MCF 10A (cell line): ENCODE measurements around the gene MRGPRE. TPM values are rescaled to one million over a fixed set of nuclear protein-coding genes. Genes with fewer than 3 reads are reported as not detected.

ENCODE experiments used
- BruUV-seq: library from RNA; stranded (reverse); fragments of 400-500 nt; replicated peaks from 2 replicates; lab custom pipeline; 2021; lab: Mats Ljungman, UMichigan
- CTCF ChIA-PET: fragments of 300-600 bp; sonication (Branson Sonifier 250); formaldehyde crosslinking; extraction: SDS; loops from one replicate; lab custom pipeline; 2021; ENCODE audit warnings: antibody characterized with exemption, inconsistent platforms; lab: Yijun Ruan, JAX
- POLR2A ChIA-PET: fragments of 300-600, 350-650 bp; sonication (Branson Sonifier 250); formaldehyde crosslinking; extraction: SDS; loops from one replicate; lab custom pipeline; 2020; ENCODE audit warnings: antibody characterized with exemption, inconsistent platforms; lab: Yijun Ruan, JAX
- DNase-seq: peaks from one replicate; pipeline ENCODE4 v3.0.0-alpha.2; 2018; ENCODE audit not compliant: unreplicated experiment
- H3K27ac Mint-ChIP-seq: one replicate; pipeline ENCODE4 v1.8.0; 2022; ENCODE audit warnings: mild to moderate bottlenecking, low read depth, mixed read lengths; ENCODE audit not compliant: unreplicated experiment
- H3K27me3 Mint-ChIP-seq: one replicate; pipeline ENCODE4 v1.8.0; 2022; ENCODE audit warnings: mixed read lengths; ENCODE audit not compliant: insufficient read depth, unreplicated experiment
- H3K36me3 Mint-ChIP-seq: one replicate; pipeline ENCODE4 v1.8.0; 2022; ENCODE audit warnings: mild to moderate bottlenecking, moderate library complexity, mixed read lengths; ENCODE audit not compliant: insufficient read depth, unreplicated experiment
- H3K4me1 Mint-ChIP-seq: one replicate; pipeline ENCODE4 v1.8.0; 2022; ENCODE audit warnings: mixed read lengths; ENCODE audit not compliant: insufficient read depth, unreplicated experiment
- H3K4me3 Mint-ChIP-seq: one replicate; pipeline ENCODE4 v1.8.0; 2022; ENCODE audit warnings: mild to moderate bottlenecking, moderate library complexity, mixed read lengths; ENCODE audit not compliant: unreplicated experiment
- H3K9me3 Mint-ChIP-seq: one replicate; pipeline ENCODE4 v1.8.0; 2022; ENCODE audit warnings: mixed read lengths; ENCODE audit not compliant: unreplicated experiment
- CTCF ChIP-seq: fragments of 200-600 bp; IDR thresholded peaks from one replicate; pipeline ENCODE4 v1.8.0; 2022; ENCODE audit warnings: antibody characterized with exemption, mild to moderate bottlenecking; ENCODE audit not compliant: unreplicated experiment
- intact Hi-C: fragments of 100-400 bp; cut with micrococcal nuclease; formaldehyde crosslinking; loops from 2 replicates; pipeline ENCODE4 v1.14.1; 2022
- total RNA-seq: library from RNA; stranded (reverse); gene quantifications from 2 replicates; pipeline ENCODE4 v1.2.3, GENCODE V29; 2022

Gene MRGPRE
- total RNA-seq, 1 experiment from 2014 or later = not detected

- Mint-ChIP-seq H3K27me3 (peaks cover 52% of the 10 kb centered on the region), H3K9me3 (no peaks in the 10 kb centered on the region), H3K27ac (no peak overlapping the region), H3K36me3 (no peaks in the 10 kb centered on the region), H3K4me3 (no peak overlapping the region), H3K4me1 (peaks cover 5% of the 10 kb centered on the region)
- BruUV-seq = no TSS peak
- no peak for TF ChIP-seq CTCF
- POLR2A ChIA-PET = no interaction called here
- intact Hi-C loops = no loop called here
- no peak for DNase-seq
- CTCF ChIA-PET = interaction anchor here (0.5 kb wide), 1 partner anchor 9 kb away, joined by 3 read pairs; no protein-coding TSS in a partner anchor
Measured at GRCh38 chr11:3224401-3225057, 7.7 kb downstream of the MRGPRE start.

GRCh38 chr11:3223932-3224381, 8.3 kb downstream of the MRGPRE start:
- H3K9me3 Mint-ChIP-seq = no peaks in the 10 kb centered on the region
- POLR2A ChIA-PET = no interaction called here
- DNase-seq = no peak
- no TSS peak for BruUV-seq
- CTCF ChIA-PET = interaction anchor here (0.9 kb wide), 1 partner anchor 118 kb away, joined by 3 read pairs; no protein-coding TSS in a partner anchor
- TF ChIP-seq CTCF = no peak
- peaks cover 57% of the 10 kb centered on the region for H3K27me3 Mint-ChIP-seq
- intact Hi-C loops = no loop called here
- H3K27ac Mint-ChIP-seq = no peak overlapping the region
- peaks cover 5% of the 10 kb centered on the region for H3K4me1 Mint-ChIP-seq
- H3K36me3 Mint-ChIP-seq = no peaks in the 10 kb centered on the region
- H3K4me3 Mint-ChIP-seq = no peak overlapping the region

GRCh38 chr11:3222941-3223915, 9.0 kb downstream of the MRGPRE start:
- Mint-ChIP-seq H3K9me3 (no peaks in the 10 kb centered on the region), H3K36me3 (no peaks in the 10 kb centered on the region), H3K4me3 (no peak overlapping the region), H3K27me3 (peaks cover 59% of the 10 kb centered on the region), H3K27ac (no peak overlapping the region), H3K4me1 (peaks cover 5% of the 10 kb centered on the region)
- BruUV-seq = no TSS peak
- DNase-seq = no peak
- CTCF ChIA-PET = interaction anchor here (0.9 kb wide), 1 partner anchor 118 kb away, joined by 3 read pairs; no protein-coding TSS in a partner anchor
- TF ChIP-seq CTCF = no peak
- intact Hi-C loops = no loop called here
- POLR2A ChIA-PET = no interaction called here
